H9 (cell line): ENCODE data around the gene CCBE1. TPM values are rescaled to one million over a fixed set of nuclear protein-coding genes. Genes with fewer than 3 reads are reported as not detected.

Experiments
- DNase-seq: peaks from one replicate; pipeline ENCODE4 v3.0.0-alpha.2; 2017
- H2AFZ ChIP-seq: one replicate; pipeline ENCODE4 v1.6.1; 2013; ENCODE audit warnings: mild to moderate bottlenecking, low read length, control low read depth, moderate library complexity
- H2AK5ac ChIP-seq: 2 replicates; pipeline ENCODE4 v1.6.1; 2013; ENCODE audit warnings: low read length, control low read depth, mixed read lengths; ENCODE audit not compliant: insufficient read length
- H2BK120ac ChIP-seq: one replicate; pipeline ENCODE4 v1.6.1; 2013; ENCODE audit warnings: low read depth, mild to moderate bottlenecking, low read length, control low read depth, inconsistent platforms; ENCODE audit not compliant: poor library complexity, severe bottlenecking
- H2BK12ac ChIP-seq: 2 replicates; pipeline ENCODE4 v1.6.1; 2013; ENCODE audit warnings: low read length, control low read depth, mixed read lengths, low read depth; ENCODE audit not compliant: insufficient read length
- H2BK15ac ChIP-seq: 2 replicates; pipeline ENCODE4 v1.6.1; 2013; ENCODE audit warnings: low read depth, low read length, control low read depth
- H2BK20ac ChIP-seq: one replicate; pipeline ENCODE4 v1.6.1; 2013; ENCODE audit warnings: low read depth, mild to moderate bottlenecking, low read length, control low read depth, inconsistent platforms; ENCODE audit not compliant: poor library complexity, severe bottlenecking
- H2BK5ac ChIP-seq: 2 replicates; pipeline ENCODE4 v1.6.1; 2013; ENCODE audit warnings: low read length, control low read depth, mixed read lengths; ENCODE audit not compliant: insufficient read length
- H3K14ac ChIP-seq: 2 replicates; pipeline ENCODE4 v1.6.1; 2013; ENCODE audit warnings: low read length, control low read depth; ENCODE audit not compliant: insufficient read depth
- H3K18ac ChIP-seq: 2 replicates; pipeline ENCODE4 v1.6.1; 2013; ENCODE audit warnings: low read depth, mild to moderate bottlenecking, mixed read lengths, low read length, control low read depth; ENCODE audit not compliant: insufficient read length
- H3K23ac ChIP-seq: 2 replicates; pipeline ENCODE4 v1.6.1; 2013; ENCODE audit warnings: low read length, control low read depth, mixed read lengths, low read depth; ENCODE audit not compliant: insufficient read length
- H3K23me2 ChIP-seq: 2 replicates; pipeline ENCODE4 v1.6.1; 2013; ENCODE audit warnings: low read depth, mild to moderate bottlenecking, mixed read lengths, low read length, control low read depth; ENCODE audit not compliant: insufficient read length, poor library complexity, severe bottlenecking
- H3K27ac ChIP-seq: 2 replicates; pipeline ENCODE4 v1.5.1; 2013; ENCODE audit warnings: low read length, control low read depth, mixed read lengths, low read depth; ENCODE audit not compliant: insufficient read length
- H3K27me3 ChIP-seq: 2 replicates; pipeline ENCODE4 v1.6.1; 2013; ENCODE audit warnings: low read length, control low read depth, inconsistent platforms; ENCODE audit not compliant: insufficient read depth
- H3K4ac ChIP-seq: 2 replicates; pipeline ENCODE4 v1.6.1; 2013; ENCODE audit warnings: low read depth, mild to moderate bottlenecking, control low read depth, inconsistent platforms, low read length, moderate library complexity
- H3K4me1 ChIP-seq: 2 replicates; pipeline ENCODE4 v1.6.1; 2013; ENCODE audit warnings: low read length, control low read depth, inconsistent platforms; ENCODE audit not compliant: insufficient read depth
- H3K4me2 ChIP-seq: 2 replicates; pipeline ENCODE4 v1.6.1; 2013; ENCODE audit warnings: low read length, control low read depth, mixed read lengths; ENCODE audit not compliant: insufficient read length, insufficient read depth
- H3K56ac ChIP-seq: 2 replicates; pipeline ENCODE4 v1.6.1; 2013; ENCODE audit warnings: low read depth, mild to moderate bottlenecking, mixed read lengths, low read length, control low read depth; ENCODE audit not compliant: insufficient read length
- H3K79me1 ChIP-seq: 2 replicates; pipeline ENCODE4 v1.6.1; 2013; ENCODE audit warnings: low read depth, mild to moderate bottlenecking, moderate library complexity, low read length, control low read depth, inconsistent platforms; ENCODE audit not compliant: insufficient read depth, poor library complexity, severe bottlenecking
- H3K79me2 ChIP-seq: 2 replicates; pipeline ENCODE4 v1.6.1; 2013; ENCODE audit warnings: low read length, control low read depth, inconsistent platforms; ENCODE audit not compliant: insufficient read depth
- H3K9ac ChIP-seq: 2 replicates; pipeline ENCODE4 v1.6.1; 2013; ENCODE audit warnings: low read length, control low read depth, mixed read lengths; ENCODE audit not compliant: insufficient read length; ENCODE audit errors: extremely low read depth
- H3K9me3 ChIP-seq: one replicate; pipeline ENCODE4 v1.6.1; 2013; ENCODE audit warnings: low read depth, low read length, inconsistent platforms; ENCODE audit not compliant: control insufficient read depth
- H3T11ph ChIP-seq: one replicate; pipeline ENCODE4 v1.6.1; 2013; ENCODE audit warnings: mild to moderate bottlenecking, low read length, control low read depth, inconsistent platforms
- H4K20me1 ChIP-seq: one replicate; pipeline ENCODE4 v1.6.1; 2013; ENCODE audit not compliant: control insufficient read depth, insufficient read length, insufficient read depth
- H4K5ac ChIP-seq: 2 replicates; pipeline ENCODE4 v1.6.1; 2013; ENCODE audit warnings: low read depth, mild to moderate bottlenecking, mixed read lengths, low read length, control low read depth; ENCODE audit not compliant: insufficient read length
- H4K8ac ChIP-seq: replicated peaks from 2 replicates; pipeline ENCODE4 v1.6.1; 2013; ENCODE audit warnings: low read length, control low read depth, mixed read lengths, low read depth; ENCODE audit not compliant: insufficient read length
- H4K91ac ChIP-seq: 2 replicates; pipeline ENCODE4 v1.6.1; 2013; ENCODE audit warnings: low read depth, mild to moderate bottlenecking, moderate library complexity, mixed read lengths, low read length, control low read depth; ENCODE audit not compliant: insufficient read length
- H3K27ac Mint-ChIP-seq, 3 experiments: 2 replicates in 2 of 3; 3 replicates in 1 of 3; pipeline ENCODE4 v1.8.0; 2020 to 2021; ENCODE audit warnings: mixed read lengths in 3 of 3, mild to moderate bottlenecking in 1 of 3, moderate library complexity in 1 of 3
- H3K27me3 Mint-ChIP-seq: 2 replicates; pipeline ENCODE4 v1.8.0; 2021; ENCODE audit warnings: low read depth, mild to moderate bottlenecking, moderate library complexity, mixed read lengths
- H3K36me3 Mint-ChIP-seq, 3 experiments: 2 replicates in 2 of 3; 3 replicates in 1 of 3; pipeline ENCODE4 v1.8.0; 2020 to 2021; ENCODE audit warnings: low read depth in 3 of 3, mixed read lengths in 3 of 3; ENCODE audit not compliant: insufficient read depth in 1 of 3
- H3K4me1 Mint-ChIP-seq, 2 experiments: 2 replicates each; pipeline ENCODE4 v1.8.0; 2020; ENCODE audit warnings: mixed read lengths in 2 of 2
- H3K4me3 Mint-ChIP-seq, 2 experiments: 2 replicates in 1 of 2; 3 replicates in 1 of 2; pipeline ENCODE4 v1.8.0; 2020 to 2021; ENCODE audit warnings: mild to moderate bottlenecking in 2 of 2, mixed read lengths in 2 of 2, moderate library complexity in 1 of 2
- H3K9me3 Mint-ChIP-seq, 2 experiments: 2 replicates in 1 of 2; 3 replicates in 1 of 2; pipeline ENCODE4 v1.8.0; 2020; ENCODE audit warnings: mild to moderate bottlenecking in 2 of 2, mixed read lengths in 2 of 2, moderate library complexity in 1 of 2
- total RNA-seq: library from RNA; stranded (reverse); gene quantifications from 2 replicates; pipeline ENCODE4 v1.2.1, GENCODE V29; 2021
- TF ChIP-seq, protein P1 (sequence below): fragments of 200-600 bp; sonication (generic); conservative IDR thresholded peaks from 3 replicates; pipeline ENCODE4 v1.8.0; 2021; ENCODE audit warnings: antibody characterized with exemption, mild to moderate bottlenecking

CCBE1 gene
- total RNA-seq, 1 experiment from 2014 or later = 0.39 TPM

DNA sequence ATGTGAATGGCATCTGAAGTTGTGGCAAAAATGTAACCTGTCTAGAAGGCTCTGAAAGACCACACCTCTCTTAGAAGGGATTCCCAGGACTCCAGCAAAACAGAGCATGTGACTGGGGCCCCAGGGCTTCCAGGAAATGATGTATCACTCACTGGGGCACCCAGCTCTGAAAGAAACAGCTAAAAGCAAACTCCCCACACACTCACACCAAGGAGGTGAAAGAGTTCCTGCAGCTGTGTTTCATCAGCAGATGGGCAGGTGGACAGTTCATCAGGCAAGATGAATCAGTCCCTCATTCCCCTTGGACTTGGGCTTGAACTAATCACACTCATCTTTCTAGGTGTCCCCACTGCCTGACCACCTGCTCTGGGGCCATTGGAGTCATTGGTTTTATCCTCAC is 76.2 kb downstream of the CCBE1 start:
- H3K4me1 Mint-ChIP-seq = peaks cover 0 to 6% of the 10 kb centered on the region in 2 experiments; a peak in 1 of 4 replicates
- H3K9me3 Mint-ChIP-seq = no peaks in the 10 kb centered on the region
- Histone ChIP-seq H4K8ac (no peak overlapping the region), H3K23ac (no peak overlapping the region), H3K9ac (no peak overlapping the region), H3K4me2 (no peak overlapping the region), H2BK120ac (no peak overlapping the region), H3K79me2 (no peaks in the 10 kb centered on the region), H3T11ph (no peak overlapping the region), H2BK15ac (no peak overlapping the region), H3K79me1 (no peaks in the 10 kb centered on the region), H3K14ac (no peak overlapping the region; the same call in 1 of the 2 replicates), H2AK5ac (no peak overlapping the region), H2BK12ac (no peak overlapping the region), H2AFZ (no peak overlapping the region), H2BK5ac (no peak overlapping the region), H3K23me2 (no peaks in the 10 kb centered on the region), H4K20me1 (no peaks in the 10 kb centered on the region), H3K27ac (no peak overlapping the region), H3K4ac (no peak overlapping the region), H2BK20ac (no peak overlapping the region), H3K18ac (no peak overlapping the region), H3K27me3 (no peaks in the 10 kb centered on the region), H4K91ac (no peak overlapping the region), H3K4me1 (no peaks in the 10 kb centered on the region), H3K9me3 (no peaks in the 10 kb centered on the region), H3K56ac (no peak overlapping the region), H4K5ac (no peak overlapping the region)
- H3K4me3 Mint-ChIP-seq = no peak overlapping the region
- no peak overlapping the region for H3K27ac Mint-ChIP-seq
- TF ChIP-seq, protein P1, sequence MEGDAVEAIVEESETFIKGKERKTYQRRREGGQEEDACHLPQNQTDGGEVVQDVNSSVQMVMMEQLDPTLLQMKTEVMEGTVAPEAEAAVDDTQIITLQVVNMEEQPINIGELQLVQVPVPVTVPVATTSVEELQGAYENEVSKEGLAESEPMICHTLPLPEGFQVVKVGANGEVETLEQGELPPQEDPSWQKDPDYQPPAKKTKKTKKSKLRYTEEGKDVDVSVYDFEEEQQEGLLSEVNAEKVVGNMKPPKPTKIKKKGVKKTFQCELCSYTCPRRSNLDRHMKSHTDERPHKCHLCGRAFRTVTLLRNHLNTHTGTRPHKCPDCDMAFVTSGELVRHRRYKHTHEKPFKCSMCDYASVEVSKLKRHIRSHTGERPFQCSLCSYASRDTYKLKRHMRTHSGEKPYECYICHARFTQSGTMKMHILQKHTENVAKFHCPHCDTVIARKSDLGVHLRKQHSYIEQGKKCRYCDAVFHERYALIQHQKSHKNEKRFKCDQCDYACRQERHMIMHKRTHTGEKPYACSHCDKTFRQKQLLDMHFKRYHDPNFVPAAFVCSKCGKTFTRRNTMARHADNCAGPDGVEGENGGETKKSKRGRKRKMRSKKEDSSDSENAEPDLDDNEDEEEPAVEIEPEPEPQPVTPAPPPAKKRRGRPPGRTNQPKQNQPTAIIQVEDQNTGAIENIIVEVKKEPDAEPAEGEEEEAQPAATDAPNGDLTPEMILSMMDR = no peak
- DNase-seq = no peak
- peaks cover 3% of the 10 kb centered on the region for H3K27me3 Mint-ChIP-seq
- H3K36me3 Mint-ChIP-seq = no peaks in the 10 kb centered on the region
